Pancreas (tissue), 10 donors: Measurements from ENCODE around the gene ITGAD. TPM values are rescaled to one million over a fixed set of nuclear protein-coding genes. Genes with fewer than 3 reads are reported as not detected.
A peak's percentile ranks its signal among the peaks of the same experiment; 100 is the strongest.

Experiments
- ATAC-seq, 4 donors: fragments of 200-7000 bp; cut with Tn5 transposase; one replicate each; pipeline versions ENCODE4 v1.8.0 to v1.9.1; 2020; ENCODE audit warnings: mild to moderate bottlenecking in 4 of 4, moderate library complexity in 4 of 4
- DNase-seq, 6 donors: peaks; one replicate each; pipeline ENCODE4 v3.0.0-alpha.2; 2020
- FAIRE-seq: peaks from 2 replicates; lab custom pipeline; 2012; peaks lifted over from hg19 to GRCh38; lab: Jason Lieb, UNC
- H3K27ac ChIP-seq, 4 donors: fragments of 200-600 bp; sonication (generic); 1 replicate in 3 of 4; 2 replicates in 1 of 4; pipeline versions ENCODE4 v1.5.0 to v1.8.0; 2020
- H3K27me3 ChIP-seq, 4 donors: fragments of 200-600 bp; one replicate each; pipeline ENCODE4 v1.8.0; 2021
- H3K36me3 ChIP-seq, 3 donors: fragments of 200-600 bp; sonication (generic) in 1 of 3; one replicate each; pipeline versions ENCODE4 v1.5.0 to v1.8.0; 2020 to 2021
- H3K4me1 ChIP-seq, 3 donors: fragments of 200-600 bp; one replicate each; pipeline ENCODE4 v1.8.0; 2021
- H3K4me3 ChIP-seq, 4 donors: fragments of 200-600 bp; sonication (generic) in 2 of 4; one replicate each; pipeline versions ENCODE4 v1.5.0 to v1.8.0; 2020 to 2021
- H3K9me3 ChIP-seq, 4 donors: fragments of 200-600 bp; one replicate each; pipeline ENCODE4 v1.8.0; 2021
- WGBS, 2 donors: extraction: QIAGEN DNeasy Blood & Tissue Kit; methylation state at CpG; one replicate each; pipeline ENCODE4 v1.1.7; 2013; 5-methylcytosine and 5-hydroxymethylcytosine counted together
- intact Hi-C, 3 donors: fragments of 100-400 bp; cut with DNase I; formaldehyde crosslinking; loops; one replicate each; pipeline versions ENCODE4 v1.11.1 to v1.14.2; 2022
- polyA plus RNA-seq, 2 donors: library from polyadenylated mRNA; stranded (reverse); fragments of 200-250 nt; gene quantifications; one replicate each; pipeline ENCODE4 v1.2.3, GENCODE V29; 2013
- total RNA-seq, 6 donors: library from RNA; stranded (reverse); fragmentation: NEBNext Ultra II Directional in 4 of 6; extraction: Animal tissue kit (Norgen Biotek cat#: 25700) in 4 of 6; gene quantifications; one replicate each; pipeline versions ENCODE4 v1.2.1 to v1.2.4, GENCODE V29; 2021 to 2023
- TF ChIP-seq, protein P1 (sequence below), 4 donors: fragments of 200-600 bp; sonication (generic) in 3 of 4; IDR thresholded peaks; one replicate each; pipeline versions ENCODE4 v1.5.0 to v1.8.0; 2021; ENCODE audit warnings: antibody characterized with exemption in 4 of 4
- donor health status: healthy with polysubstance abuse.
- donor health status: DM: no; HTN: no; CAD: no; lungs with moderate emphysema.
- donor health status: DM: no; HTN: no; CAD: no.
- donor health status: control.
- donor health status: control.
- donor health status: Bipolar disorder and iron deficiency.
- donor health status: DM: yes; HTN: yes; CAD: no.
- donor health status: DM: no; HTN: no; CAD: no.
- donor health status: DM: no; HTN: no; CAD: no.
- donor health status: DM: yes; HTN: yes; CAD: no.

The ITGAD gene
- total and polyA plus RNA-seq, 8 donors, result 0.06 to 0.31 TPM; not detected in 6

DNA sequence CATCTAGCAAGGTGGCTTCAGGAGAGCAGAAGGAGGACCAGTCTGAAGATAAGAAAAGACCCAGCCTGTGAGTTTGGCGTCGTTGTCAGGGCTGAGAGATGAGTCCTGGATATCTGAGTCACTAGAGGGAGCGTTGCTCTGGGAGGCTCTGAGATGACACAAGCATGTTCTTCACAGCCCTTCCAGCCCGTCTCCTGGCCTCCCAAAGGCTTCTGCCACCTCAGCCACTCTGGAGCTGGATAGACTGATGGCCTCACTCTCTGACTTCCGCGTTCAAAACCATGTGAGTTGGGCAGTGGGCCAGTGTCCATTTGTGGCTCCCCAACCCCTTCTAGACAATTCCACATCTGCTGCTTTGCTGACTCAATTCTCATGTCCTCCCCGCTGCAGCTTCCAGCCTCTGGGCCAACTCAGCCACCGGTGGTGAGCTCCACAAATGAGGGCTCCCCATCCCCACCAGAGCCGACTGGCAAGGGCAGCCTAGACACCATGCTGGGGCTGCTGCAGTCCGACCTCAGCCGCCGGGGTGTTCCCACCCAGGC is 81.1 kb downstream of the ITGAD start:
- intact Hi-C loops, result no loop called here
- TF ChIP-seq, protein P1, sequence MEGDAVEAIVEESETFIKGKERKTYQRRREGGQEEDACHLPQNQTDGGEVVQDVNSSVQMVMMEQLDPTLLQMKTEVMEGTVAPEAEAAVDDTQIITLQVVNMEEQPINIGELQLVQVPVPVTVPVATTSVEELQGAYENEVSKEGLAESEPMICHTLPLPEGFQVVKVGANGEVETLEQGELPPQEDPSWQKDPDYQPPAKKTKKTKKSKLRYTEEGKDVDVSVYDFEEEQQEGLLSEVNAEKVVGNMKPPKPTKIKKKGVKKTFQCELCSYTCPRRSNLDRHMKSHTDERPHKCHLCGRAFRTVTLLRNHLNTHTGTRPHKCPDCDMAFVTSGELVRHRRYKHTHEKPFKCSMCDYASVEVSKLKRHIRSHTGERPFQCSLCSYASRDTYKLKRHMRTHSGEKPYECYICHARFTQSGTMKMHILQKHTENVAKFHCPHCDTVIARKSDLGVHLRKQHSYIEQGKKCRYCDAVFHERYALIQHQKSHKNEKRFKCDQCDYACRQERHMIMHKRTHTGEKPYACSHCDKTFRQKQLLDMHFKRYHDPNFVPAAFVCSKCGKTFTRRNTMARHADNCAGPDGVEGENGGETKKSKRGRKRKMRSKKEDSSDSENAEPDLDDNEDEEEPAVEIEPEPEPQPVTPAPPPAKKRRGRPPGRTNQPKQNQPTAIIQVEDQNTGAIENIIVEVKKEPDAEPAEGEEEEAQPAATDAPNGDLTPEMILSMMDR (IDR thresholded peaks at IDR 0.05), result no peak
- FAIRE-seq (no peak), DNase-seq (no peak), ATAC-seq (no peak)
- Histone ChIP-seq H3K27me3 (no peaks in the 10 kb centered on the region), H3K4me1 (peaks cover 0 to 7% (median 3%) of the 10 kb centered on the region in 3 donors), H3K4me3 (no peak overlapping the region), H3K36me3 (no peaks in the 10 kb centered on the region), H3K27ac (no peak overlapping the region), H3K9me3 (no peaks in the 10 kb centered on the region)
- 75 to 80% methylated on average over 12 of the region's 12 CpGs for WGBS, 2 donors

GRCh38 chr16:31474773-31475738 is 81.9 kb downstream of the ITGAD start:
- Histone ChIP-seq H3K9me3 (no peaks in the 10 kb centered on the region), H3K4me1 (peaks cover 0 to 7% (median 3%) of the 10 kb centered on the region in 3 donors), H3K36me3 (no peaks in the 10 kb centered on the region), H3K27me3 (no peaks in the 10 kb centered on the region), H3K4me3 (no peak overlapping the region), H3K27ac (no peak overlapping the region)
- FAIRE-seq (no peak), ATAC-seq (no peak), DNase-seq (no peak)
- TF ChIP-seq, protein P1 (IDR thresholded peaks at IDR 0.05), result no peak
- WGBS, 2 donors, result 88 to 92% methylated on average over 12 of the region's 12 CpGs
- intact Hi-C loops, result no loop called here

- H3K4me1 ChIP-seq, result peaks cover 0 to 7% (median 3%) of the 10 kb centered on the region in 3 donors
- peak in 1 of 4 donors; percentile 3 for ATAC-seq
- H3K27me3 ChIP-seq, result no peaks in the 10 kb centered on the region
- peak overlapping the region in 2 of 4 donors; percentile 52 to 62 for H3K4me3 ChIP-seq
- H3K36me3 ChIP-seq, result no peaks in the 10 kb centered on the region
- WGBS, 2 donors, result 33 to 34% methylated on average over 26 of the region's 26 CpGs
- no peaks in the 10 kb centered on the region for H3K9me3 ChIP-seq
- TF ChIP-seq, protein P1 (IDR thresholded peaks at IDR 0.05), result no peak
- peak overlapping the region in 2 of 4 donors; percentile 85 to 91 for H3K27ac ChIP-seq
- intact Hi-C loops, result no loop called here
- no peak for FAIRE-seq
- no peak for DNase-seq
Observed at GRCh38 chr16:31475946-31476302, 82.8 kb downstream of the ITGAD start.

Other genes starting within 250 kb of the ITGAD start
- 1 to 10 TPM in 2 of 6 donors, under 1 TPM in 4; 0.14 to 3.1 (median 0.79) TPM for gene PRSS36, start 243.3 kb upstream of the ITGAD start, total RNA-seq
- gene PRSS36, start 243.3 kb upstream of the ITGAD start, polyA plus RNA-seq, result 1 to 10 TPM; 1.9 to 2.7 TPM
- 100 to 1,000 TPM in 3 of 6 donors, 10 to 100 TPM in 3; 69.4 to 134 (median 89.7) TPM for gene FUS, start 213.2 kb upstream of the ITGAD start, total RNA-seq
- gene FUS, start 213.2 kb upstream of the ITGAD start, polyA plus RNA-seq, result 100 to 1,000 TPM; 243 to 379 TPM
- gene PYCARD, start 190.6 kb upstream of the ITGAD start, total RNA-seq, result 10 to 100 TPM in 2 of 6 donors, 1 to 10 TPM in 4; 3.3 to 27.3 (median 6.7) TPM
- gene PYCARD, start 190.6 kb upstream of the ITGAD start, polyA plus RNA-seq, result 10 to 100 TPM; 13.9 to 14.1 TPM
- under 1 TPM in 1 of 6 donors, not detected in 5; 0.12 TPM for gene TRIM72, start 179.2 kb upstream of the ITGAD start, total RNA-seq
- under 1 TPM; under 0.01 to 0.02 TPM for gene TRIM72, start 179.2 kb upstream of the ITGAD start, polyA plus RNA-seq
- not detected for gene PYDC1, start 176.2 kb upstream of the ITGAD start, total RNA-seq
- not detected for gene PYDC1, start 176.2 kb upstream of the ITGAD start, polyA plus RNA-seq
- 10 to 100 TPM in 1 of 6 donors, 1 to 10 TPM in 3, under 1 TPM in 2; 0.32 to 15.9 (median 2.3) TPM for gene ITGAM, start 133.4 kb upstream of the ITGAD start, total RNA-seq
- gene ITGAM, start 133.4 kb upstream of the ITGAD start, polyA plus RNA-seq, result 1 to 10 TPM; 1.8 to 3.5 TPM
- 10 to 100 TPM in 2 of 6 donors, 1 to 10 TPM in 2, under 1 TPM in 2; 0.56 to 21.5 (median 1.8) TPM for gene ITGAX, start 38.2 kb upstream of the ITGAD start, total RNA-seq
- gene ITGAX, start 38.2 kb upstream of the ITGAD start, polyA plus RNA-seq, result 1 to 10 TPM; 1.2 to 3.0 TPM
- gene COX6A2, start 35.0 kb downstream of the ITGAD start, total RNA-seq, result under 1 TPM in 4 of 6 donors, not detected in 2; 0.39 to 0.61 (median 0.52) TPM
- 1 to 10 TPM; 2.0 to 5.5 TPM for gene COX6A2, start 35.0 kb downstream of the ITGAD start, polyA plus RNA-seq
- 1 to 10 TPM; 2.0 to 3.4 (median 2.1) TPM for gene ZNF843, start 49.5 kb downstream of the ITGAD start, total RNA-seq
- gene ZNF843, start 49.5 kb downstream of the ITGAD start, polyA plus RNA-seq, result 1 to 10 TPM; 1.1 to 1.5 TPM
- gene ARMC5, start 66.2 kb downstream of the ITGAD start, total RNA-seq, result 1 to 10 TPM; 2.3 to 6.2 (median 4.3) TPM
- gene ARMC5, start 66.2 kb downstream of the ITGAD start, polyA plus RNA-seq, result 10 to 100 TPM; 16.6 to 18.1 TPM
- gene TGFB1I1, start 78.8 kb downstream of the ITGAD start, total RNA-seq, result 10 to 100 TPM in 1 of 6 donors, 1 to 10 TPM in 5; 1.1 to 13.2 (median 4.6) TPM
- 1 to 10 TPM; 8.6 TPM for gene TGFB1I1, start 78.8 kb downstream of the ITGAD start, polyA plus RNA-seq
- gene SLC5A2, start 89.8 kb downstream of the ITGAD start, total RNA-seq, result under 1 TPM; 0.35 to 0.84 (median 0.54) TPM
- 1 to 10 TPM; 2.8 to 4.9 TPM for gene SLC5A2, start 89.8 kb downstream of the ITGAD start, polyA plus RNA-seq
- gene RUSF1, start 115.1 kb downstream of the ITGAD start, total RNA-seq, result 10 to 100 TPM; 39.9 to 60.9 (median 46.8) TPM
- 10 to 100 TPM; 88.1 to 96.7 TPM for gene RUSF1, start 115.1 kb downstream of the ITGAD start, polyA plus RNA-seq
- not detected for gene AHSP, start 134.6 kb downstream of the ITGAD start, total RNA-seq
- not detected for gene AHSP, start 134.6 kb downstream of the ITGAD start, polyA plus RNA-seq